Aorta (tissue), 5 donors: ENCODE results near the gene ACSL6. TPM values are rescaled to one million over a fixed set of nuclear protein-coding genes. Genes with fewer than 3 reads are reported as not detected.

Experiments used
- ATAC-seq: fragments of 200-7000 bp; cut with Tn5 transposase; one replicate; pipeline ENCODE4 v1.9.1; 2022; ENCODE audit warnings: moderate library complexity; ENCODE audit not compliant: low FRiP score
- DNase-seq, 2 donors: peaks; one replicate each; pipeline ENCODE4 v3.0.0-alpha.2; 2020
- H3K27ac ChIP-seq, 2 donors: one replicate each; pipeline ENCODE4 v1.5.1; 2013; ENCODE audit warnings: low read length in 2 of 2, mild to moderate bottlenecking in 2 of 2, moderate library complexity in 2 of 2, control low read depth in 1 of 2, inconsistent platforms in 1 of 2, low read depth in 1 of 2
- H3K27me3 ChIP-seq, 2 donors: one replicate each; pipeline ENCODE4 v1.6.1; 2013; ENCODE audit warnings: control low read depth in 1 of 2, low read length in 1 of 2, mild to moderate bottlenecking in 1 of 2, moderate library complexity in 1 of 2; ENCODE audit not compliant: insufficient read depth in 2 of 2, control insufficient read depth in 1 of 2
- H3K36me3 ChIP-seq, 2 donors: one replicate each; pipeline ENCODE4 v1.6.1; 2013; ENCODE audit warnings: control low read depth in 1 of 2, low read length in 1 of 2, mild to moderate bottlenecking in 1 of 2; ENCODE audit not compliant: insufficient read depth in 2 of 2, control insufficient read depth in 1 of 2
- H3K4me1 ChIP-seq, 2 donors: one replicate each; pipeline ENCODE4 v1.6.1; 2013; ENCODE audit warnings: low read length in 2 of 2, control low read depth in 1 of 2, mild to moderate bottlenecking in 1 of 2, moderate library complexity in 1 of 2; ENCODE audit not compliant: insufficient read depth in 2 of 2, control insufficient read depth in 1 of 2
- H3K4me3 ChIP-seq, 2 donors: one replicate each; pipeline ENCODE4 v1.5.1; 2013; ENCODE audit warnings: low read length in 2 of 2, control low read depth in 1 of 2, mild to moderate bottlenecking in 1 of 2
- H3K9me3 ChIP-seq: one replicate; pipeline ENCODE4 v1.6.1; 2013; ENCODE audit warnings: mild to moderate bottlenecking, low read length; ENCODE audit not compliant: control insufficient read depth
- WGBS, 2 donors: extraction: QIAGEN DNeasy Blood & Tissue Kit; methylation state at CpG; one replicate each; pipeline ENCODE4 v1.1.7; 2013; 5-methylcytosine and 5-hydroxymethylcytosine counted together
- intact Hi-C, 2 donors: fragments of 100-400 bp; cut with DNase I; formaldehyde crosslinking; loops; one replicate each; pipeline versions ENCODE4 v1.14.2 to v1.15.0; 2022
- polyA plus RNA-seq, 2 donors: library from polyadenylated mRNA; stranded (reverse); fragments of 200-250 nt; gene quantifications; one replicate each; pipeline ENCODE4 v1.2.3, GENCODE V29; 2013
- total RNA-seq, 2 donors: library from RNA; stranded (reverse); fragmentation: NEBNext Ultra II Directional; extraction: Animal tissue kit (Norgen Biotek cat#: 25700); gene quantifications; one replicate each; pipeline ENCODE4 v1.2.1, GENCODE V29; 2021
- donor health status: healthy with polysubstance abuse.
- donor health status: Bipolar disorder and iron deficiency.
- donor health status: DM: no; HTN: no; CAD: no.
- donor health status: DM: no; HTN: no; CAD: no.
- donor health status: DM: yes; HTN: yes; CAD: no.

ACSL6 gene
- total and polyA plus RNA-seq, 4 donors: 0.03 to 2.3 (median 0.27) TPM

- Histone ChIP-seq H3K27me3 (no peaks in the 10 kb centered on the region), H3K4me1 (no peaks in the 10 kb centered on the region), H3K27ac (no peak overlapping the region), H3K9me3 (no peaks in the 10 kb centered on the region), H3K36me3 (no peaks in the 10 kb centered on the region), H3K4me3 (no peak overlapping the region)
- 84 to 86% methylated on average over 12 of the region's 12 CpGs for WGBS, 2 donors
- DNase-seq (peak; percentile 41 to 70), ATAC-seq (no peak)
- intact Hi-C loops: no loop called here
Measured at GRCh38 chr5:132055808-132056609, 44.6 kb upstream of the ACSL6 start.

GRCh38 chr5:132055441-132055807 lies 44.0 kb upstream of the ACSL6 start:
- Histone ChIP-seq H3K36me3 (no peaks in the 10 kb centered on the region), H3K4me1 (no peaks in the 10 kb centered on the region), H3K4me3 (no peak overlapping the region), H3K27ac (no peak overlapping the region), H3K9me3 (no peaks in the 10 kb centered on the region), H3K27me3 (no peaks in the 10 kb centered on the region)
- DNase-seq (no peak), ATAC-seq (no peak)
- 97 to 99% methylated on average over 1 of the region's 1 CpG for WGBS, 2 donors
- intact Hi-C loops: no loop called here

GRCh38 chr5:132054697-132055440 lies 43.4 kb upstream of the ACSL6 start:
- peak in 1 of 2 donors; percentile 24 for DNase-seq
- no peak overlapping the region for H3K4me3 ChIP-seq
- 78 to 87% methylated on average over 9 of the region's 9 CpGs for whole genome bisulfite sequencing, 2 donors

GRCh38 chr5:132054031-132054696 lies 42.7 kb upstream of the ACSL6 start:
- no peaks in the 10 kb centered on the region for H3K9me3 ChIP-seq
- intact Hi-C loops: no loop called here
- no peak for DNase-seq
- no peaks in the 10 kb centered on the region for H3K27me3 ChIP-seq
- ATAC-seq: no peak
- WGBS, 2 donors: 89 to 91% methylated on average over 10 of the region's 10 CpGs
- H3K4me3 ChIP-seq: no peak overlapping the region
- no peaks in the 10 kb centered on the region for H3K4me1 ChIP-seq
- no peak overlapping the region for H3K27ac ChIP-seq
- H3K36me3 ChIP-seq: no peaks in the 10 kb centered on the region

More at GRCh38 chr5:132054697-132055440, 43.4 kb upstream of the ACSL6 start:
- no peaks in the 10 kb centered on the region for H3K4me1 ChIP-seq
- H3K27me3 ChIP-seq: no peaks in the 10 kb centered on the region
- intact Hi-C loops: no loop called here
- ATAC-seq: no peak
- no peak overlapping the region for H3K27ac ChIP-seq
- H3K36me3 ChIP-seq: no peaks in the 10 kb centered on the region
- no peaks in the 10 kb centered on the region for H3K9me3 ChIP-seq

GRCh38 chr5:132053483-132053882 lies 42.0 kb upstream of the ACSL6 start:
- no peak for DNase-seq
- Histone ChIP-seq H3K4me1 (no peaks in the 10 kb centered on the region), H3K4me3 (no peak overlapping the region), H3K27ac (no peak overlapping the region), H3K27me3 (no peaks in the 10 kb centered on the region), H3K9me3 (no peaks in the 10 kb centered on the region), H3K36me3 (no peaks in the 10 kb centered on the region)
- intact Hi-C loops: no loop called here
- WGBS, 2 donors: 88 to 94% methylated on average over 4 of the region's 4 CpGs
- no peak for ATAC-seq

- Histone ChIP-seq H3K4me1 (no peaks in the 10 kb centered on the region), H3K36me3 (no peaks in the 10 kb centered on the region), H3K27me3 (no peaks in the 10 kb centered on the region), H3K27ac (no peak overlapping the region), H3K9me3 (no peaks in the 10 kb centered on the region), H3K4me3 (no peak overlapping the region)
- intact Hi-C loops: no loop called here
- no peak for ATAC-seq
- WGBS, 2 donors: 75 to 77% methylated on average over 10 of the region's 10 CpGs
- DNase-seq: peak; percentile 22 to 71
Measured at GRCh38 chr5:132052520-132052919, 41.1 kb upstream of the ACSL6 start.

- peak in 1 of 2 donors; percentile 20 for DNase-seq
- Histone ChIP-seq H3K4me3 (no peak overlapping the region), H3K36me3 (no peaks in the 10 kb centered on the region), H3K27ac (no peak overlapping the region), H3K4me1 (no peaks in the 10 kb centered on the region), H3K27me3 (no peaks in the 10 kb centered on the region), H3K9me3 (no peaks in the 10 kb centered on the region)
- no peak for ATAC-seq
- WGBS, 2 donors: 84 to 87% methylated on average over 9 of the region's 9 CpGs
- intact Hi-C loops: no loop called here
Measured at GRCh38 chr5:132050661-132051552, 39.4 kb upstream of the ACSL6 start.

GRCh38 chr5:132050136-132050535 lies 38.7 kb upstream of the ACSL6 start:
- Histone ChIP-seq H3K4me3 (no peak overlapping the region), H3K27me3 (no peaks in the 10 kb centered on the region), H3K9me3 (no peaks in the 10 kb centered on the region), H3K27ac (no peak overlapping the region), H3K4me1 (no peaks in the 10 kb centered on the region), H3K36me3 (no peaks in the 10 kb centered on the region)
- DNase-seq (peak in 1 of 2 donors; percentile 82), ATAC-seq (no peak)
- intact Hi-C loops: no loop called here
- WGBS, 2 donors: 80% methylated on average over 5 of the region's 5 CpGs
